ENCODE results near the gene RGS7.
A peak's percentile ranks its signal among the peaks of the same experiment; 100 is the strongest.
"Not testable (repeated sequence)": the region's sequence is repeated elsewhere in the genome, so short reads cannot be mapped to it uniquely, and the experiment has no call there.

The RGS7 gene

GRCh38 chr1:241331328-241332036, 25.5 kb downstream of the RGS7 start:
- no peak for DNase-seq

- no peak for DNase-seq
Observed at GRCh38 chr1:241330619-241331327, 26.2 kb downstream of the RGS7 start.

GRCh38 chr1:241325456-241325855, 31.5 kb downstream of the RGS7 start:
- DNase-seq: peak in 1 of 14 donors; percentile 85

GRCh38 chr1:241323514-241324195, 33.4 kb downstream of the RGS7 start:
- peak in 1 of 14 donors; percentile 23 for DNase-seq

- peak in 1 of 14 donors; percentile 54 for DNase-seq
Observed at GRCh38 chr1:241317676-241318075, 39.3 kb downstream of the RGS7 start.

GRCh38 chr1:241316372-241316771, 40.6 kb downstream of the RGS7 start:
- DNase-seq: no peak

GRCh38 chr1:241311056-241311746, 45.8 kb downstream of the RGS7 start:
- no peak for DNase-seq

GRCh38 chr1:241310451-241310850, 46.6 kb downstream of the RGS7 start:
- no peak for DNase-seq

- DNase-seq: no peak
Observed at GRCh38 chr1:241309651-241310050, 47.4 kb downstream of the RGS7 start.

- DNase-seq: no peak
Observed at GRCh38 chr1:241308471-241308870, 48.5 kb downstream of the RGS7 start.

- peak in 1 of 14 donors; percentile 5 for DNase-seq
Observed at GRCh38 chr1:241308011-241308410, 49.0 kb downstream of the RGS7 start.

- no peak for DNase-seq
Observed at GRCh38 chr1:241306125-241306790, 50.7 kb downstream of the RGS7 start.

GRCh38 chr1:241302024-241302423, 55.0 kb downstream of the RGS7 start:
- not testable (repeated sequence) for DNase-seq

GRCh38 chr1:241299347-241299746, 57.7 kb downstream of the RGS7 start:
- DNase-seq: no peak

GRCh38 chr1:241292973-241293372, 64.0 kb downstream of the RGS7 start:
- DNase-seq: no peak

GRCh38 chr1:241291548-241291947, 65.5 kb downstream of the RGS7 start:
- not testable (repeated sequence) for DNase-seq

GRCh38 chr1:241286486-241286885, 70.5 kb downstream of the RGS7 start:
- peak in 1 of 14 donors; percentile 71 for DNase-seq

- DNase-seq: no peak
Observed at GRCh38 chr1:241276391-241276790, 80.6 kb downstream of the RGS7 start.

GRCh38 chr1:241275981-241276380, 81.0 kb downstream of the RGS7 start:
- no peak for DNase-seq

- DNase-seq: no peak
Observed at GRCh38 chr1:241275226-241275625, 81.8 kb downstream of the RGS7 start.

GRCh38 chr1:241274693-241275092, 82.3 kb downstream of the RGS7 start:
- DNase-seq: no peak

- no peak for DNase-seq
Observed at GRCh38 chr1:241272828-241273227, 84.2 kb downstream of the RGS7 start.
